ENCODE results near the gene ADRM1. TPM values are rescaled to one million over a fixed set of nuclear protein-coding genes. Genes with fewer than 3 reads are reported as not detected.

Gene ADRM1
- total RNA-seq, 1 donor from 2014 or later: 52.3 TPM

- Histone ChIP-seq H3F3A (ENCODE audit: low read depth) (peaks cover 19% of the 10 kb centered on the region), H3K79me2 (ENCODE audit: low read depth) (peaks cover 8% of the 10 kb centered on the region), H3K4me3 (no peak overlapping the region), H2AFZ (replicated peaks) (no peak overlapping the region), H3K9me3 (ENCODE audit: low read depth) (no peaks in the 10 kb centered on the region), H4K20me1 (ENCODE audit: low read depth) (peaks cover 10% of the 10 kb centered on the region), H3K9ac (no peak overlapping the region), H3K4me2 (no peak overlapping the region), H3K27me3 (no peaks in the 10 kb centered on the region), H3K4me1 (peaks cover under 1% of the 10 kb centered on the region), H3K27ac (no peak overlapping the region), H3K36me3 (no peaks in the 10 kb centered on the region)
- H3K4me1 Mint-ChIP-seq: peaks cover 8% of the 10 kb centered on the region
- H3K27ac Mint-ChIP-seq: no peak overlapping the region
- no peak overlapping the region for H3K4me3 Mint-ChIP-seq
- peaks cover 11% of the 10 kb centered on the region for H3K36me3 Mint-ChIP-seq
- H3K27me3 Mint-ChIP-seq (ENCODE audit: insufficient read depth, low read depth): peaks cover 2% of the 10 kb centered on the region
- DNase-seq (ENCODE audit: low spot score): no peak
- no peaks in the 10 kb centered on the region for H3K9me3 Mint-ChIP-seq
- TF ChIP-seq EZH2 (IDR thresholded peaks at IDR 0.05) (no peak), EZH2phosphoT487 (IDR thresholded peaks at IDR 0.05) (no peak)
Measured at GRCh38 chr20:62298577-62299249, 4.1 kb upstream of the ADRM1 start.

GRCh38 chr20:62299666-62300236, 3.0 kb upstream of the ADRM1 start:
- no peak overlapping the region for H3K4me3 ChIP-seq
- H3K9me3 Mint-ChIP-seq: no peaks in the 10 kb centered on the region
- no peaks in the 10 kb centered on the region for H3K9me3 ChIP-seq (ENCODE audit: low read depth)
- no peak overlapping the region for H3K9ac ChIP-seq
- no peak for DNase-seq (ENCODE audit: low spot score)
- H3K4me2 ChIP-seq: no peak overlapping the region
- TF ChIP-seq EZH2 (IDR thresholded peaks at IDR 0.05) (no peak), EZH2phosphoT487 (IDR thresholded peaks at IDR 0.05) (no peak)
- TF ChIP-seq, protein P1, sequence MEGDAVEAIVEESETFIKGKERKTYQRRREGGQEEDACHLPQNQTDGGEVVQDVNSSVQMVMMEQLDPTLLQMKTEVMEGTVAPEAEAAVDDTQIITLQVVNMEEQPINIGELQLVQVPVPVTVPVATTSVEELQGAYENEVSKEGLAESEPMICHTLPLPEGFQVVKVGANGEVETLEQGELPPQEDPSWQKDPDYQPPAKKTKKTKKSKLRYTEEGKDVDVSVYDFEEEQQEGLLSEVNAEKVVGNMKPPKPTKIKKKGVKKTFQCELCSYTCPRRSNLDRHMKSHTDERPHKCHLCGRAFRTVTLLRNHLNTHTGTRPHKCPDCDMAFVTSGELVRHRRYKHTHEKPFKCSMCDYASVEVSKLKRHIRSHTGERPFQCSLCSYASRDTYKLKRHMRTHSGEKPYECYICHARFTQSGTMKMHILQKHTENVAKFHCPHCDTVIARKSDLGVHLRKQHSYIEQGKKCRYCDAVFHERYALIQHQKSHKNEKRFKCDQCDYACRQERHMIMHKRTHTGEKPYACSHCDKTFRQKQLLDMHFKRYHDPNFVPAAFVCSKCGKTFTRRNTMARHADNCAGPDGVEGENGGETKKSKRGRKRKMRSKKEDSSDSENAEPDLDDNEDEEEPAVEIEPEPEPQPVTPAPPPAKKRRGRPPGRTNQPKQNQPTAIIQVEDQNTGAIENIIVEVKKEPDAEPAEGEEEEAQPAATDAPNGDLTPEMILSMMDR (IDR thresholded peaks at IDR 0.05): no peak
- peaks cover 21% of the 10 kb centered on the region for H4K20me1 ChIP-seq (ENCODE audit: low read depth)
- H3K4me1 Mint-ChIP-seq: peaks cover 10% of the 10 kb centered on the region
- peaks cover 7% of the 10 kb centered on the region for H3K4me1 ChIP-seq
- H3K27ac Mint-ChIP-seq: no peak overlapping the region
- H3K27me3 Mint-ChIP-seq (ENCODE audit: insufficient read depth, low read depth): peaks cover 2% of the 10 kb centered on the region
- no peak overlapping the region for H3K4me3 Mint-ChIP-seq
- H3K79me2 ChIP-seq (ENCODE audit: low read depth): peaks cover 18% of the 10 kb centered on the region
- H3F3A ChIP-seq (ENCODE audit: low read depth): peaks cover 19% of the 10 kb centered on the region
- no peaks in the 10 kb centered on the region for H3K27me3 ChIP-seq
- no peaks in the 10 kb centered on the region for H3K36me3 ChIP-seq
- H3K27ac ChIP-seq: no peak overlapping the region
- H2AFZ ChIP-seq (replicated peaks): no peak overlapping the region
- H3K36me3 Mint-ChIP-seq: peaks cover 14% of the 10 kb centered on the region

- Mint-ChIP-seq H3K4me3 (no peak overlapping the region), H3K27ac (no peak overlapping the region), H3K4me1 (peaks cover 10% of the 10 kb centered on the region), H3K36me3 (peaks cover 9% of the 10 kb centered on the region), H3K27me3 (ENCODE audit: insufficient read depth, low read depth) (peaks cover 2% of the 10 kb centered on the region), H3K9me3 (no peaks in the 10 kb centered on the region)
- H3K27me3 ChIP-seq: no peaks in the 10 kb centered on the region
- H3K79me2 ChIP-seq (ENCODE audit: low read depth): peaks cover 24% of the 10 kb centered on the region
- no peak overlapping the region for H3K4me2 ChIP-seq
- H3K9me3 ChIP-seq (ENCODE audit: low read depth): no peaks in the 10 kb centered on the region
- H3K4me1 ChIP-seq: peaks cover 7% of the 10 kb centered on the region
- no peak overlapping the region for H3K27ac ChIP-seq
- no peak for TF ChIP-seq EZH2phosphoT487 (IDR thresholded peaks at IDR 0.05)
- no peak for TF ChIP-seq EZH2 (IDR thresholded peaks at IDR 0.05)
- TF ChIP-seq, protein P1 (IDR thresholded peaks at IDR 0.05): no peak
- H3K9ac ChIP-seq: no peak overlapping the region
- H2AFZ ChIP-seq (replicated peaks): no peak overlapping the region
- no peaks in the 10 kb centered on the region for H3K36me3 ChIP-seq
- DNase-seq (ENCODE audit: low spot score): no peak
- peaks cover 25% of the 10 kb centered on the region for H3F3A ChIP-seq (ENCODE audit: low read depth)
- H3K4me3 ChIP-seq: no peak overlapping the region
- peaks cover 26% of the 10 kb centered on the region for H4K20me1 ChIP-seq (ENCODE audit: low read depth)
Measured at GRCh38 chr20:62300319-62300718, 2.5 kb upstream of the ADRM1 start.

DNA sequence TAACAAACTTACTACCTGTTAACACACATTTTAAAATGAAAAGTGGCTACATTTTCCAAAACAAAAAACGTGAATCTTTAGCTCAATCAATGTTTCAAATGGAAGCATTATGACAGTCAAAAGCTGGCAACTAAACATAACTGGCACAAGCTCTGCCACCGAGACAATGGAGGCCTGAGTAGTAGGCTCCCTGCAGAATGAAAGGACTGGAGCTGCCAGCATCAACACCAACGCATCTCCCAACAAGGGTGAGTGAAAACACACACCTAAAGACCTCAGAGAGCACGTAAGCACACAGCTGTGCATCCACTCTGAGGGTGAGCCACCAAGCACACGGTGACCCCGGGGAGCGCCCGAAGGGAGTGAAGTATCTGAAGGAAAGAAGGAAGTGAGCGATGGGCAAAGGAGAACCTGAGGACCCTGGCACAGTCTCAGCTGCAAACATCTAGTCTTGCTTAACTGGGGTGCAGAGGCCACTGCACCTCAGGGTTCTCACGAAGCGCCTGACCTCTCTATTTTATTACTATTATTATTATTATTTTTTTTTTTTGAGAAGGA, 1.6 kb upstream of the ADRM1 start:
- H3K9ac ChIP-seq: no peak overlapping the region
- no peak overlapping the region for H3K4me2 ChIP-seq
- no peak for TF ChIP-seq EZH2 (IDR thresholded peaks at IDR 0.05)
- TF ChIP-seq EZH2phosphoT487 (IDR thresholded peaks at IDR 0.05): no peak
- TF ChIP-seq, protein P1 (IDR thresholded peaks at IDR 0.05): no peak
- no peaks in the 10 kb centered on the region for H3K9me3 ChIP-seq (ENCODE audit: low read depth)
- H3K27me3 ChIP-seq: no peaks in the 10 kb centered on the region
- no peak overlapping the region for H3K27ac ChIP-seq
- H3F3A ChIP-seq (ENCODE audit: low read depth): peaks cover 25% of the 10 kb centered on the region
- H3K27ac Mint-ChIP-seq: no peak overlapping the region
- no peak for DNase-seq (ENCODE audit: low spot score)
- no peak overlapping the region for H3K4me3 ChIP-seq
- H3K4me1 Mint-ChIP-seq: peaks cover 13% of the 10 kb centered on the region
- no peaks in the 10 kb centered on the region for H3K9me3 Mint-ChIP-seq
- no peaks in the 10 kb centered on the region for H3K36me3 ChIP-seq
- peaks cover 2% of the 10 kb centered on the region for H3K27me3 Mint-ChIP-seq (ENCODE audit: insufficient read depth, low read depth)
- peaks cover 31% of the 10 kb centered on the region for H4K20me1 ChIP-seq (ENCODE audit: low read depth)
- peaks cover 32% of the 10 kb centered on the region for H3K79me2 ChIP-seq (ENCODE audit: low read depth)
- H2AFZ ChIP-seq (replicated peaks): no peak overlapping the region
- H3K36me3 Mint-ChIP-seq: peaks cover 9% of the 10 kb centered on the region
- H3K4me3 Mint-ChIP-seq: peak overlapping the region; percentile 88
- peaks cover 7% of the 10 kb centered on the region for H3K4me1 ChIP-seq

All from neural progenitor cell (in vitro differentiated cells).